Measurements from ENCODE around the gene HIVEP3.

The HIVEP3 gene

GRCh38 chr1:41507836-41508235 lies 410.9 kb downstream of the HIVEP3 start:
- H2BK15ac ChIP-seq (ENCODE audit: low read length), result no peak overlapping the region
- H2BK120ac ChIP-seq (ENCODE audit: low read depth, low read length), result no peak overlapping the region
- no peak overlapping the region for H3K9ac ChIP-seq (ENCODE audit: low read depth, low read length, poor library complexity)
- WGBS, 2 donors (ENCODE audit: extremely low coverage in 2 of 2, insufficient read length in 2 of 2, insufficient replicate concordance in 1 of 2), result no CpG with 5 or more reads among the region's 6 CpGs
- peak overlapping the region; percentile 2 for H3K23ac ChIP-seq (ENCODE audit: low read depth, low read length, poor library complexity)
- H4K91ac ChIP-seq (ENCODE audit: low read depth, low read length, poor library complexity), result no peak overlapping the region
- no peak overlapping the region for H3K14ac ChIP-seq (ENCODE audit: low read length)
- peaks cover 0 to 2% of the 10 kb centered on the region in 2 donors for H3K9me3 ChIP-seq (replicated peaks in 1 of 2; ENCODE audit: control insufficient read depth in 2 of 2, insufficient read depth in 1 of 2, low read depth in 1 of 2, low read length in 2 of 2)
- no peak overlapping the region for H3K4me3 ChIP-seq (ENCODE audit: low read length in 2 of 2)
- H3K27ac ChIP-seq (replicated peaks; ENCODE audit: low read length), result no peak overlapping the region
- no peak overlapping the region for H2AK5ac ChIP-seq (ENCODE audit: low read depth, low read length)
- peaks cover 2% of the 10 kb centered on the region for H3K79me1 ChIP-seq (ENCODE audit: low read depth, low read length)
- H2BK12ac ChIP-seq (ENCODE audit: low read length), result no peak overlapping the region
- no peak overlapping the region for H4K8ac ChIP-seq (ENCODE audit: low read depth, low read length)
- H3K4me1 ChIP-seq (ENCODE audit: control insufficient read depth in 2 of 2, insufficient read depth in 1 of 2, low read depth in 1 of 2, low read length in 2 of 2), result peaks cover 8 to 9% of the 10 kb centered on the region in 2 donors
- peak overlapping the region; percentile 48 for H2AFZ ChIP-seq (ENCODE audit: low read length)
- no peaks in the 10 kb centered on the region for H3K36me3 ChIP-seq (replicated peaks in 1 of 2; ENCODE audit: control insufficient read depth in 2 of 2, insufficient read depth in 2 of 2, low read length in 2 of 2)
- no peaks in the 10 kb centered on the region for H3K27me3 ChIP-seq (ENCODE audit: control insufficient read depth in 3 of 3, insufficient read depth in 3 of 3, low read depth in 1 of 3, low read length in 3 of 3)
- DNase-seq (ENCODE audit: low spot score), result no peak
- no peak overlapping the region for H3K4ac ChIP-seq (ENCODE audit: low read length)
- no peak overlapping the region for H3K4me2 ChIP-seq (ENCODE audit: insufficient read depth, low read length, poor library complexity, severe bottlenecking)
- peak overlapping the region; percentile 5 for H3K18ac ChIP-seq (ENCODE audit: low read length)
- H2BK5ac ChIP-seq (ENCODE audit: low read length), result no peak overlapping the region

GRCh38 chr1:41507110-41507720 lies 411.5 kb downstream of the HIVEP3 start:
- H3K14ac ChIP-seq (ENCODE audit: low read length), result no peak overlapping the region
- peaks cover 8 to 9% of the 10 kb centered on the region in 2 donors for H3K4me1 ChIP-seq (ENCODE audit: control insufficient read depth in 2 of 2, insufficient read depth in 1 of 2, low read depth in 1 of 2, low read length in 2 of 2)
- peak overlapping the region in 1 of 2 donors; percentile 27 for H3K4me3 ChIP-seq (ENCODE audit: low read length in 2 of 2)
- peak overlapping the region; percentile 69 for H3K18ac ChIP-seq (ENCODE audit: low read length)
- H2AK5ac ChIP-seq (ENCODE audit: low read depth, low read length), result peak overlapping the region; percentile 30
- no peak overlapping the region for H4K8ac ChIP-seq (ENCODE audit: low read depth, low read length)
- H3K9ac ChIP-seq (ENCODE audit: low read depth, low read length, poor library complexity), result no peak overlapping the region
- peaks cover 0 to 2% of the 10 kb centered on the region in 2 donors for H3K9me3 ChIP-seq (replicated peaks in 1 of 2; ENCODE audit: control insufficient read depth in 2 of 2, insufficient read depth in 1 of 2, low read depth in 1 of 2, low read length in 2 of 2)
- DNase-seq (ENCODE audit: low spot score), result no peak
- no CpG with 5 or more reads among the region's 13 CpGs for WGBS, 2 donors (ENCODE audit: extremely low coverage in 2 of 2, insufficient read length in 2 of 2, insufficient replicate concordance in 1 of 2)
- H3K27ac ChIP-seq (replicated peaks; ENCODE audit: low read length), result no peak overlapping the region
- peak overlapping the region; percentile 2 for H3K23ac ChIP-seq (ENCODE audit: low read depth, low read length, poor library complexity)
- peaks cover 2% of the 10 kb centered on the region for H3K79me1 ChIP-seq (ENCODE audit: low read depth, low read length)
- H2AFZ ChIP-seq (ENCODE audit: low read length), result peak overlapping the region; percentile 24
- H4K91ac ChIP-seq (ENCODE audit: low read depth, low read length, poor library complexity), result no peak overlapping the region
- no peak overlapping the region for H2BK120ac ChIP-seq (ENCODE audit: low read depth, low read length)
- H2BK5ac ChIP-seq (ENCODE audit: low read length), result no peak overlapping the region
- H2BK15ac ChIP-seq (ENCODE audit: low read length), result peak overlapping the region; percentile 13
- no peak overlapping the region for H3K4me2 ChIP-seq (ENCODE audit: insufficient read depth, low read length, poor library complexity, severe bottlenecking)
- H3K27me3 ChIP-seq (ENCODE audit: control insufficient read depth in 3 of 3, insufficient read depth in 3 of 3, low read depth in 1 of 3, low read length in 3 of 3), result no peaks in the 10 kb centered on the region
- H3K36me3 ChIP-seq (replicated peaks in 1 of 2; ENCODE audit: control insufficient read depth in 2 of 2, insufficient read depth in 2 of 2, low read length in 2 of 2), result no peaks in the 10 kb centered on the region
- no peak overlapping the region for H3K4ac ChIP-seq (ENCODE audit: low read length)
- H2BK12ac ChIP-seq (ENCODE audit: low read length), result no peak overlapping the region

- H3K79me1 ChIP-seq (ENCODE audit: low read depth, low read length), result peaks cover 2% of the 10 kb centered on the region
- no peak overlapping the region for H2BK12ac ChIP-seq (ENCODE audit: low read length)
- H3K9me3 ChIP-seq (replicated peaks in 1 of 2; ENCODE audit: control insufficient read depth in 2 of 2, insufficient read depth in 1 of 2, low read depth in 1 of 2, low read length in 2 of 2), result peaks cover 0 to 2% of the 10 kb centered on the region in 2 donors
- H3K9ac ChIP-seq (ENCODE audit: low read depth, low read length, poor library complexity), result peak overlapping the region; percentile 50
- peak overlapping the region; percentile 63 for H3K18ac ChIP-seq (ENCODE audit: low read length)
- WGBS, 2 donors (ENCODE audit: extremely low coverage in 2 of 2, insufficient read length in 2 of 2, insufficient replicate concordance in 1 of 2), result no CpG with 5 or more reads among the region's 15 CpGs
- peak overlapping the region; percentile 65 for H3K14ac ChIP-seq (ENCODE audit: low read length)
- no peak overlapping the region for H2BK120ac ChIP-seq (ENCODE audit: low read depth, low read length)
- H4K91ac ChIP-seq (ENCODE audit: low read depth, low read length, poor library complexity), result no peak overlapping the region
- no peak for DNase-seq (ENCODE audit: low spot score)
- peaks cover 8 to 9% of the 10 kb centered on the region in 2 donors for H3K4me1 ChIP-seq (ENCODE audit: control insufficient read depth in 2 of 2, insufficient read depth in 1 of 2, low read depth in 1 of 2, low read length in 2 of 2)
- H3K4me2 ChIP-seq (ENCODE audit: insufficient read depth, low read length, poor library complexity, severe bottlenecking), result no peak overlapping the region
- H3K27ac ChIP-seq (replicated peaks; ENCODE audit: low read length), result no peak overlapping the region
- peak overlapping the region; percentile 32 for H2BK5ac ChIP-seq (ENCODE audit: low read length)
- peak overlapping the region; percentile 11 for H2AK5ac ChIP-seq (ENCODE audit: low read depth, low read length)
- H4K8ac ChIP-seq (ENCODE audit: low read depth, low read length), result no peak overlapping the region
- H3K36me3 ChIP-seq (replicated peaks in 1 of 2; ENCODE audit: control insufficient read depth in 2 of 2, insufficient read depth in 2 of 2, low read length in 2 of 2), result no peaks in the 10 kb centered on the region
- peak overlapping the region; percentile 45 for H2BK15ac ChIP-seq (ENCODE audit: low read length)
- H2AFZ ChIP-seq (ENCODE audit: low read length), result no peak overlapping the region
- H3K23ac ChIP-seq (ENCODE audit: low read depth, low read length, poor library complexity), result peak overlapping the region; percentile 35
- no peak overlapping the region for H3K4ac ChIP-seq (ENCODE audit: low read length)
- no peaks in the 10 kb centered on the region for H3K27me3 ChIP-seq (ENCODE audit: control insufficient read depth in 3 of 3, insufficient read depth in 3 of 3, low read depth in 1 of 3, low read length in 3 of 3)
- H3K4me3 ChIP-seq (ENCODE audit: low read length in 2 of 2), result no peak overlapping the region
Measured at GRCh38 chr1:41504114-41505035, 414.3 kb downstream of the HIVEP3 start.

- Histone ChIP-seq H2BK5ac (ENCODE audit: low read length) (no peak overlapping the region), H3K27me3 (ENCODE audit: control insufficient read depth in 3 of 3, insufficient read depth in 3 of 3, low read depth in 1 of 3, low read length in 3 of 3) (no peaks in the 10 kb centered on the region), H4K8ac (ENCODE audit: low read depth, low read length) (no peak overlapping the region), H3K23ac (ENCODE audit: low read depth, low read length, poor library complexity) (no peak overlapping the region), H3K18ac (ENCODE audit: low read length) (no peak overlapping the region), H3K4me1 (ENCODE audit: control insufficient read depth in 2 of 2, insufficient read depth in 1 of 2, low read depth in 1 of 2, low read length in 2 of 2) (peaks cover 8 to 11% of the 10 kb centered on the region in 2 donors), H3K79me1 (ENCODE audit: low read depth, low read length) (peaks cover 2% of the 10 kb centered on the region), H2AK5ac (ENCODE audit: low read depth, low read length) (no peak overlapping the region), H2AFZ (ENCODE audit: low read length) (no peak overlapping the region), H4K91ac (ENCODE audit: low read depth, low read length, poor library complexity) (no peak overlapping the region), H2BK120ac (ENCODE audit: low read depth, low read length) (no peak overlapping the region), H3K14ac (ENCODE audit: low read length) (no peak overlapping the region), H3K4ac (ENCODE audit: low read length) (peak overlapping the region; percentile 5), H2BK12ac (ENCODE audit: low read length) (no peak overlapping the region), H3K4me2 (ENCODE audit: insufficient read depth, low read length, poor library complexity, severe bottlenecking) (no peak overlapping the region), H3K27ac (replicated peaks; ENCODE audit: low read length) (no peak overlapping the region), H2BK15ac (ENCODE audit: low read length) (no peak overlapping the region), H3K9ac (ENCODE audit: low read depth, low read length, poor library complexity) (no peak overlapping the region), H3K9me3 (replicated peaks in 1 of 2; ENCODE audit: control insufficient read depth in 2 of 2, insufficient read depth in 1 of 2, low read depth in 1 of 2, low read length in 2 of 2) (peaks cover 0 to 2% of the 10 kb centered on the region in 2 donors), H3K36me3 (replicated peaks in 1 of 2; ENCODE audit: control insufficient read depth in 2 of 2, insufficient read depth in 2 of 2, low read length in 2 of 2) (no peaks in the 10 kb centered on the region), H3K4me3 (ENCODE audit: low read length in 2 of 2) (no peak overlapping the region)
- DNase-seq (ENCODE audit: low spot score), result no peak
- no CpG with 5 or more reads among the region's 11 CpGs for WGBS, 2 donors (ENCODE audit: extremely low coverage in 2 of 2, insufficient read length in 2 of 2, insufficient replicate concordance in 1 of 2)
Measured at GRCh38 chr1:41503538-41504113, 415.1 kb downstream of the HIVEP3 start.
